Measurements from ENCODE around the gene SMARCB1.

DNA sequence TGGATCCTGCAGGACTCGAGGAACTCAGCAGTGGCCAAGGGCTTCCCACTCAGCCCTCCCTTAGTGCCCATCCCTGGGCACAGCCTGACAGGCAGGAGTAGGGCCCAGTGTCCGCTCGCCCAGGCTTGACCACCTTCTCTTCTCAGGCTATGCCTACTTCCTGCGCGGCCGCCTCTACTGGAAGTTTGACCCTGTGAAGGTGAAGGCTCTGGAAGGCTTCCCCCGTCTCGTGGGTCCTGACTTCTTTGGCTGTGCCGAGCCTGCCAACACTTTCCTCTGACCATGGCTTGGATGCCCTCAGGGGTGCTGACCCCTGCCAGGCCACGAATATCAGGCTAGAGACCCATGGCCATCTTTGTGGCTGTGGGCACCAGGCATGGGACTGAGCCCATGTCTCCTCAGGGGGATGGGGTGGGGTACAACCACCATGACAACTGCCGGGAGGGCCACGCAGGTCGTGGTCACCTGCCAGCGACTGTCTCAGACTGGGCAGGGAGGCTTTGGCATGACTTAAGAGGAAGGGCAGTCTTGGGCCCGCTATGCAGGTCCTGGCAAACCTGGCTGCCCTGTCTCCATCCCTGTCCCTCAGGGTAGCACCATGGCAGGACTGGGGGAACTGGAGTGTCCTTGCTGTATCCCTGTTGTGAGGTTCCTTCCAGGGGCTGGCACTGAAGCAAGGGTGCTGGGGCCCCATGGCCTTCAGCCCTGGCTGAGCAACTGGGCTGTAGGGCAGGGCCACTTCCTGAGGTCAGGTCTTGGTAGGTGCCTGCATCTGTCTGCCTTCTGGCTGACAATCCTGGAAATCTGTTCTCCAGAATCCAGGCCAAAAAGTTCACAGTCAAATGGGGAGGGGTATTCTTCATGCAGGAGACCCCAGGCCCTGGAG, 3.3 kb upstream of the SMARCB1 start:
- TF ChIP-seq CTCF (conservative IDR thresholded peaks at IDR 0.05; ENCODE audit: low read depth in 2 of 2), result no peak
- no peak for TF ChIP-seq POLR2AphosphoS5 (IDR thresholded peaks at IDR 0.05; ENCODE audit: low read depth)
- no peak for TF ChIP-seq EZH2 (IDR thresholded peaks at IDR 0.05; ENCODE audit: low read depth, unreplicated experiment)
- TF ChIP-seq REST (IDR thresholded peaks at IDR 0.05; ENCODE audit: unreplicated experiment), result no peak
- no peak for TF ChIP-seq CREB1 (CRISPR knock-in tag; IDR thresholded peaks at IDR 0.05; ENCODE audit: low read depth)
- no peak for TF ChIP-seq ZNF331 (CRISPR knock-in tag; IDR thresholded peaks at IDR 0.05; ENCODE audit: low read depth)
- no peak for TF ChIP-seq ZNF114 (CRISPR knock-in tag; IDR thresholded peaks at IDR 0.05)
- no peak for TF ChIP-seq EZH2phosphoT487 (IDR thresholded peaks at IDR 0.05; ENCODE audit: unreplicated experiment)
- TF ChIP-seq JUNB (IDR thresholded peaks at IDR 0.05; ENCODE audit: unreplicated experiment), result no peak

Measured in GM23338 (cell line).